Stimulated activated CD4-positive, alpha-beta T cell treated with anti-CD3 and anti-CD28 coated beads, Interleukin-1b, Interleukin-23, amount 100 ng/mL, for 1 hour (primary cell): Measurements from ENCODE around the gene PKD1L1.
"Not testable (repeated sequence)": the region's sequence is repeated elsewhere in the genome, so short reads cannot be mapped to it uniquely, and the experiment has no call there.

ENCODE experiments used
- DNase-seq, 2 donors: peaks; one replicate each; pipeline ENCODE4 v3.0.0-alpha.2; 2020; ENCODE audit warnings: low read depth in 2 of 2

PKD1L1 gene

GRCh38 chr7:47956220-47956619 is 8.0 kb upstream of the PKD1L1 start:
- no peak for DNase-seq

- no peak for DNase-seq
Measured at GRCh38 chr7:47954231-47954911, 6.1 kb upstream of the PKD1L1 start.

- DNase-seq = no peak
Measured at GRCh38 chr7:47953822-47954221, 5.6 kb upstream of the PKD1L1 start.

GRCh38 chr7:47952224-47952623 is 4.0 kb upstream of the PKD1L1 start:
- DNase-seq = no peak

- DNase-seq = no peak
Measured at GRCh38 chr7:47951374-47951773, 3.1 kb upstream of the PKD1L1 start.

GRCh38 chr7:47950714-47951113 is 2.4 kb upstream of the PKD1L1 start:
- no peak for DNase-seq

- DNase-seq = no peak
Measured at GRCh38 chr7:47949703-47950102, 1.4 kb upstream of the PKD1L1 start.

GRCh38 chr7:47947355-47947749 is 914 bp downstream of the PKD1L1 start:
- no peak for DNase-seq

GRCh38 chr7:47946581-47947354 is 1.5 kb downstream of the PKD1L1 start:
- no peak for DNase-seq

GRCh38 chr7:47945261-47946015 is 2.8 kb downstream of the PKD1L1 start:
- DNase-seq = peak; percentile 41 to 64

- DNase-seq = no peak
Measured at GRCh38 chr7:47944536-47945260, 3.6 kb downstream of the PKD1L1 start.

GRCh38 chr7:47943676-47944474 is 4.4 kb downstream of the PKD1L1 start:
- no peak for DNase-seq

- DNase-seq = not testable (repeated sequence)
Measured at GRCh38 chr7:47942651-47943050, 5.6 kb downstream of the PKD1L1 start.

- DNase-seq = no peak
Measured at GRCh38 chr7:47942132-47942531, 6.1 kb downstream of the PKD1L1 start.

- no peak for DNase-seq
Measured at GRCh38 chr7:47941136-47941844, 7.0 kb downstream of the PKD1L1 start.

GRCh38 chr7:47940088-47941013 is 7.9 kb downstream of the PKD1L1 start:
- no peak for DNase-seq

GRCh38 chr7:47939425-47940036 is 8.7 kb downstream of the PKD1L1 start:
- DNase-seq = no peak

GRCh38 chr7:47938574-47939165 is 9.6 kb downstream of the PKD1L1 start:
- no peak for DNase-seq
